ENCODE results near the gene PTPRB.

GRCh38 chr12:70536650-70537049 is 100.6 kb downstream of the PTPRB start:
- TF ChIP-seq CTCF (IDR thresholded peaks at IDR 0.05) (no peak), POLR2A (IDR thresholded peaks at IDR 0.05) (no peak)
